ENCODE measurements around the gene DOCK4. TPM values are rescaled to one million over a fixed set of nuclear protein-coding genes. Genes with fewer than 3 reads are reported as not detected.

DOCK4 gene
- total RNA-seq, 1 experiment from 2014 or later = 3.4 TPM

- no peak overlapping the region for H3K27ac Mint-ChIP-seq (ENCODE audit: unreplicated experiment)
- BruUV-seq (replicated peaks) = no TSS peak
Measured at GRCh38 chr7:111763221-111763801, 442.9 kb downstream of the DOCK4 start.

GRCh38 chr7:111762799-111763198 is 443.4 kb downstream of the DOCK4 start:
- TF ChIP-seq, protein P1, sequence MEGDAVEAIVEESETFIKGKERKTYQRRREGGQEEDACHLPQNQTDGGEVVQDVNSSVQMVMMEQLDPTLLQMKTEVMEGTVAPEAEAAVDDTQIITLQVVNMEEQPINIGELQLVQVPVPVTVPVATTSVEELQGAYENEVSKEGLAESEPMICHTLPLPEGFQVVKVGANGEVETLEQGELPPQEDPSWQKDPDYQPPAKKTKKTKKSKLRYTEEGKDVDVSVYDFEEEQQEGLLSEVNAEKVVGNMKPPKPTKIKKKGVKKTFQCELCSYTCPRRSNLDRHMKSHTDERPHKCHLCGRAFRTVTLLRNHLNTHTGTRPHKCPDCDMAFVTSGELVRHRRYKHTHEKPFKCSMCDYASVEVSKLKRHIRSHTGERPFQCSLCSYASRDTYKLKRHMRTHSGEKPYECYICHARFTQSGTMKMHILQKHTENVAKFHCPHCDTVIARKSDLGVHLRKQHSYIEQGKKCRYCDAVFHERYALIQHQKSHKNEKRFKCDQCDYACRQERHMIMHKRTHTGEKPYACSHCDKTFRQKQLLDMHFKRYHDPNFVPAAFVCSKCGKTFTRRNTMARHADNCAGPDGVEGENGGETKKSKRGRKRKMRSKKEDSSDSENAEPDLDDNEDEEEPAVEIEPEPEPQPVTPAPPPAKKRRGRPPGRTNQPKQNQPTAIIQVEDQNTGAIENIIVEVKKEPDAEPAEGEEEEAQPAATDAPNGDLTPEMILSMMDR (IDR thresholded peaks at IDR 0.05; ENCODE audit: unreplicated experiment) = no peak
- CTCF ChIA-PET = interaction anchor here (0.7 to 1.9 kb wide), 3 partner anchors 9 to 733 kb away, joined by 3 to 22 read pairs (median 4); no protein-coding TSS in a partner anchor

More at GRCh38 chr7:111763221-111763801, 442.9 kb downstream of the DOCK4 start:
- H3K36me3 Mint-ChIP-seq (ENCODE audit: insufficient read depth, unreplicated experiment) = no peaks in the 10 kb centered on the region
- intact Hi-C loops (cut with micrococcal nuclease; ENCODE audit: unreplicated experiment) = loop anchor here (1.0 to 2.0 kb wide), 3 partner anchors 92 to 733 kb away; no protein-coding TSS in a partner anchor
- H3K4me1 Mint-ChIP-seq (ENCODE audit: low read depth, unreplicated experiment) = no peaks in the 10 kb centered on the region
- DNase-seq = no peak
- TF ChIP-seq, protein P1 (IDR thresholded peaks at IDR 0.05; ENCODE audit: unreplicated experiment) = peak; percentile 31
- no peak overlapping the region for H3K4me3 Mint-ChIP-seq (ENCODE audit: low read depth, unreplicated experiment)
- no peaks in the 10 kb centered on the region for H3K9me3 Mint-ChIP-seq (ENCODE audit: low read depth, unreplicated experiment)
- H3K27me3 Mint-ChIP-seq (ENCODE audit: unreplicated experiment) = no peaks in the 10 kb centered on the region
- CTCF ChIA-PET = interaction anchor here (0.5 to 1.9 kb wide), 3 partner anchors 11 to 733 kb away, joined by 4 to 22 read pairs (median 5); no protein-coding TSS in a partner anchor

DNA sequence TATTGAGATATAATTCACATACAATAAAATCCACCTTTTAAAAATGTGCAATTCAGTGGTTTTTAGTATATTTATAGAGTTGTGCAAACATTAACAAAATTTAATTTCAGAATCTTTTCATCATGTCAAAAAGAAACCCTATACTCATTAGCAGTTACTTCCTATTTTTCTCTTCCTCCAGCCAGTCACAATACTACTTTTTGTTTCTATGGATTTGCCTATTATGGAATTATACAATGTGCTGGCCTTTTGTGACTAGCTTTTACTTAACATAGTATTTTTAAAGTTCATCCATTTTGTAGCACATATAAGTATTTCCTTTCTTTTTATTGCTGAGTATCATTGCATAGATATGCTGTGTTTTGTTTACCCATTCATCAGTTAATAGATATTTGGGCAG is 444.0 kb downstream of the DOCK4 start:
- no peaks in the 10 kb centered on the region for H3K4me1 Mint-ChIP-seq (ENCODE audit: low read depth, unreplicated experiment)
- H3K27me3 Mint-ChIP-seq (ENCODE audit: unreplicated experiment) = peaks cover under 1% of the 10 kb centered on the region
- no TSS peak for BruUV-seq (replicated peaks)
- H3K9me3 Mint-ChIP-seq (ENCODE audit: low read depth, unreplicated experiment) = no peaks in the 10 kb centered on the region
- TF ChIP-seq, protein P1 (IDR thresholded peaks at IDR 0.05; ENCODE audit: unreplicated experiment) = no peak
- intact Hi-C loops (cut with micrococcal nuclease; ENCODE audit: unreplicated experiment) = loop anchor here (2.0 kb wide), 1 partner anchor 653 kb away; no protein-coding TSS in a partner anchor
- H3K36me3 Mint-ChIP-seq (ENCODE audit: insufficient read depth, unreplicated experiment) = no peaks in the 10 kb centered on the region
- DNase-seq = no peak
- no peak overlapping the region for H3K4me3 Mint-ChIP-seq (ENCODE audit: low read depth, unreplicated experiment)
- CTCF ChIA-PET = interaction anchor here (0.7 to 1.9 kb wide), 2 partner anchors 8 to 93 kb away, joined by 3 to 22 read pairs; no protein-coding TSS in a partner anchor
- no peak overlapping the region for H3K27ac Mint-ChIP-seq (ENCODE audit: unreplicated experiment)

More at GRCh38 chr7:111762799-111763198, 443.4 kb downstream of the DOCK4 start:
- Mint-ChIP-seq H3K4me1 (ENCODE audit: low read depth, unreplicated experiment) (no peaks in the 10 kb centered on the region), H3K27me3 (ENCODE audit: unreplicated experiment) (no peaks in the 10 kb centered on the region), H3K9me3 (ENCODE audit: low read depth, unreplicated experiment) (no peaks in the 10 kb centered on the region), H3K36me3 (ENCODE audit: insufficient read depth, unreplicated experiment) (no peaks in the 10 kb centered on the region), H3K27ac (ENCODE audit: unreplicated experiment) (no peak overlapping the region), H3K4me3 (ENCODE audit: low read depth, unreplicated experiment) (no peak overlapping the region)
- no peak for DNase-seq
- intact Hi-C loops (cut with micrococcal nuclease; ENCODE audit: unreplicated experiment) = loop anchor here (1.0 to 2.0 kb wide), 3 partner anchors 93 to 734 kb away; no protein-coding TSS in a partner anchor
- no TSS peak for BruUV-seq (replicated peaks)

- Mint-ChIP-seq H3K4me1 (ENCODE audit: low read depth, unreplicated experiment) (no peaks in the 10 kb centered on the region), H3K9me3 (ENCODE audit: low read depth, unreplicated experiment) (no peaks in the 10 kb centered on the region), H3K36me3 (ENCODE audit: insufficient read depth, unreplicated experiment) (no peaks in the 10 kb centered on the region), H3K4me3 (ENCODE audit: low read depth, unreplicated experiment) (no peak overlapping the region), H3K27me3 (ENCODE audit: unreplicated experiment) (peaks cover 14% of the 10 kb centered on the region), H3K27ac (ENCODE audit: unreplicated experiment) (no peak overlapping the region)
- CTCF ChIA-PET = interaction anchor here (0.7 kb wide), 1 partner anchor 95 kb away, joined by 4 read pairs; no protein-coding TSS in a partner anchor
- intact Hi-C loops (cut with micrococcal nuclease; ENCODE audit: unreplicated experiment) = no loop called here
- TF ChIP-seq, protein P1 (IDR thresholded peaks at IDR 0.05; ENCODE audit: unreplicated experiment) = no peak
- no peak for DNase-seq
- no TSS peak for BruUV-seq (replicated peaks)
Measured at GRCh38 chr7:111760043-111760442, 446.2 kb downstream of the DOCK4 start.

All from Calu3 (cell line).